Endodermal cell (in vitro differentiated cells): ENCODE measurements around the gene AMMECR1. TPM values are rescaled to one million over a fixed set of nuclear protein-coding genes. Genes with fewer than 3 reads are reported as not detected.

Experiments
- DNase-seq: peaks from one replicate; pipeline ENCODE4 v3.0.0-alpha.2; 2017
- H3K27ac ChIP-seq: 2 replicates; pipeline ENCODE4 v1.5.1; 2013; ENCODE audit warnings: mild to moderate bottlenecking, low read depth, low read length, moderate library complexity
- H3K27me3 ChIP-seq: 2 replicates; pipeline ENCODE4 v1.6.1; 2013; ENCODE audit warnings: mild to moderate bottlenecking, low read length, moderate library complexity; ENCODE audit not compliant: insufficient read depth, control insufficient read depth, poor library complexity, severe bottlenecking
- H3K36me3 ChIP-seq: 2 replicates; pipeline ENCODE4 v1.7.0; 2013; ENCODE audit warnings: mild to moderate bottlenecking, low read length, moderate library complexity; ENCODE audit not compliant: control insufficient read depth, insufficient read depth
- H3K4me1 ChIP-seq: one replicate; pipeline ENCODE4 v1.7.0; 2013; ENCODE audit warnings: low read length; ENCODE audit not compliant: control insufficient read depth, insufficient read depth
- H3K4me3 ChIP-seq: 2 replicates; pipeline ENCODE4 v1.5.1; 2013; ENCODE audit warnings: mild to moderate bottlenecking, low read length, moderate library complexity
- H3K9ac ChIP-seq: 2 replicates; pipeline ENCODE4 v1.6.1; 2013; ENCODE audit warnings: mild to moderate bottlenecking, low read length, moderate library complexity; ENCODE audit not compliant: poor library complexity, severe bottlenecking; ENCODE audit errors: extremely low read depth
- H3K9me3 ChIP-seq: 2 replicates; pipeline ENCODE4 v1.6.1; 2013; ENCODE audit warnings: mild to moderate bottlenecking, low read length, moderate library complexity; ENCODE audit not compliant: control insufficient read depth
- H3K27ac Mint-ChIP-seq: 2 replicates; pipeline ENCODE4 v1.8.0; 2020; ENCODE audit warnings: mixed read lengths
- H3K27me3 Mint-ChIP-seq: 2 replicates; pipeline ENCODE4 v1.8.0; 2021; ENCODE audit warnings: mild to moderate bottlenecking, mixed read lengths; ENCODE audit not compliant: insufficient read depth
- H3K36me3 Mint-ChIP-seq: 2 replicates; pipeline ENCODE4 v1.8.0; 2020; ENCODE audit warnings: low read depth, mixed read lengths
- H3K4me1 Mint-ChIP-seq: 2 replicates; pipeline ENCODE4 v1.8.0; 2020; ENCODE audit warnings: mixed read lengths
- H3K4me3 Mint-ChIP-seq: 2 replicates; pipeline ENCODE4 v1.8.0; 2020; ENCODE audit warnings: mild to moderate bottlenecking, moderate library complexity, mixed read lengths
- H3K9me3 Mint-ChIP-seq: 2 replicates; pipeline ENCODE4 v1.8.0; 2020; ENCODE audit warnings: mild to moderate bottlenecking, mixed read lengths
- CTCF ChIP-seq: fragments of 200-600 bp; sonication (generic); conservative IDR thresholded peaks from 2 replicates; pipeline ENCODE4 v1.5.0; 2021; ENCODE audit warnings: antibody characterized with exemption, mild to moderate bottlenecking
- WGBS, 2 experiments: methylation state at CpG; one replicate each; pipeline versions ENCODE4 v1.1.5 to v1.1.7; 2013; ENCODE audit warnings: missing lambda C conversion rate in 2 of 2, mixed read lengths in 1 of 2; ENCODE audit not compliant: insufficient coverage in 1 of 2, insufficient read length in 1 of 2; 5-methylcytosine and 5-hydroxymethylcytosine counted together
- total RNA-seq, 2 donors: library from RNA; stranded (reverse); fragmentation: NEBNext Ultra II Directional in 1 of 2; extraction: Animal tissue kit (Norgen Biotek cat#: 25700) in 1 of 2; gene quantifications; 2 replicates in 1 of 2; 3 replicates in 1 of 2; pipeline ENCODE4 v1.2.1, GENCODE V29; 2021

Gene AMMECR1
- total RNA-seq, 2 donors from 2014 or later = 26.8 to 62.2 TPM

DNA sequence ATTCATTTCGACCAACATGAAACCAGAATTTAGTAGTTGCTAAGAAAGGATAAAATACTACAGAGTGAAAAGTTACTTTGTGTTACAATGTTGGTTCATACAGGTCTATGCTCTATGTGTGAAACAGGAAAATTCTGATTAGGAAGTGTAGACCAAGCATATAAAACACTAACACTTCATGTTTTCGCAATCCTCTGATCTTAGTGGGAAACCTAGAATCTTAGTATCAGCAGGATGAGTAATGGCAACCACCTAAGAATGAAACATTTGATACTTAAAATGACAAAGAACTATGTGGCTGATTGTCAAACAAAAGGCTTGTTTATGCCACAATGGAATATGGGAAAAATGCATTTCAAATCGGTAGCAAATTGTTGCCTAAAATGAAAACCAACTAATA, 116.1 kb downstream of the AMMECR1 start:
- H3K4me1 Mint-ChIP-seq = no peaks in the 10 kb centered on the region
- Histone ChIP-seq H3K27me3 (no peaks in the 10 kb centered on the region), H3K27ac (no peak overlapping the region), H3K36me3 (peaks cover 53% of the 10 kb centered on the region), H3K9ac (no peak overlapping the region), H3K9me3 (no peaks in the 10 kb centered on the region), H3K4me1 (no peaks in the 10 kb centered on the region), H3K4me3 (no peak overlapping the region)
- TF ChIP-seq CTCF = no peak
- H3K9me3 Mint-ChIP-seq = no peaks in the 10 kb centered on the region
- no peak overlapping the region for H3K27ac Mint-ChIP-seq
- no peaks in the 10 kb centered on the region for H3K27me3 Mint-ChIP-seq
- H3K36me3 Mint-ChIP-seq = peaks cover 11% of the 10 kb centered on the region
- WGBS, 2 experiments = 94% methylated on average over 3 of the region's 3 CpGs; no CpG with 5 or more reads in 1 of the 2 experiments
- no peak for DNase-seq
- H3K4me3 Mint-ChIP-seq = no peak overlapping the region

DNA sequence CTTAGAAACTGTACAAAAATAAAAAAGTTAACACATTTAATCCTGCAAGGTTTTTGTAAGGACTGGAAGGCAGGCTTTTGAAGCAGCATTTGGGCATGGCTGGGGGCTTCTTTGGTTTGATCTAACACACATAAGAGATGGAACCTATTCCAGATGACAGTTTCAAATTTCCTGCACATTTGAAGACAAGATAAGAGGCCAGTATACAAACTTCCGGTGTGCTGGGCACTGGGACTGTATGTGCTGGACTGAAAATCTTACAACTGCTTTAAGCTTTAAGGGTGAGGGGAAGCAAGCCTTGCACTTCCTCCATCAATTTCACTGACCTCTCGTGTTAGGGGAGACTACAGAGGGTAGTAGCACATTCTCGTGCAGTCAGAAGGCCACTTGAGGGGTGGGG, 122.9 kb downstream of the AMMECR1 start:
- TF ChIP-seq CTCF = no peak
- Mint-ChIP-seq H3K27ac (no peak overlapping the region), H3K27me3 (no peaks in the 10 kb centered on the region), H3K4me3 (no peak overlapping the region), H3K9me3 (no peaks in the 10 kb centered on the region), H3K36me3 (peaks cover 8% of the 10 kb centered on the region), H3K4me1 (no peaks in the 10 kb centered on the region)
- 92 to 100% methylated on average over 1 to 3 of the region's 3 CpGs for WGBS, 2 experiments
- peaks cover 52% of the 10 kb centered on the region for H3K36me3 ChIP-seq
- no peak overlapping the region for H3K27ac ChIP-seq
- no peak overlapping the region for H3K9ac ChIP-seq
- no peak for DNase-seq
- H3K9me3 ChIP-seq = no peaks in the 10 kb centered on the region
- H3K4me3 ChIP-seq = no peak overlapping the region
- H3K4me1 ChIP-seq = no peaks in the 10 kb centered on the region
- no peaks in the 10 kb centered on the region for H3K27me3 ChIP-seq

- Histone ChIP-seq H3K9me3 (no peaks in the 10 kb centered on the region), H3K27ac (no peak overlapping the region), H3K4me1 (no peaks in the 10 kb centered on the region), H3K9ac (no peak overlapping the region), H3K4me3 (no peak overlapping the region), H3K27me3 (no peaks in the 10 kb centered on the region), H3K36me3 (peaks cover 31% of the 10 kb centered on the region)
- no peak for TF ChIP-seq CTCF
- Mint-ChIP-seq H3K9me3 (no peaks in the 10 kb centered on the region), H3K27me3 (no peaks in the 10 kb centered on the region), H3K27ac (no peak overlapping the region), H3K36me3 (peaks cover 13% of the 10 kb centered on the region), H3K4me1 (no peaks in the 10 kb centered on the region), H3K4me3 (no peak overlapping the region)
- no peak for DNase-seq
- 98% methylated on average over 4 of the region's 4 CpGs; no CpG with 5 or more reads in 1 of the 2 experiments for WGBS, 2 experiments
Observed at GRCh38 chrX:110192516-110192915, 125.4 kb downstream of the AMMECR1 start.
